Mesenteric fat pad (tissue), 1 donor: ENCODE results near the gene CDHR3. TPM values are rescaled to one million over a fixed set of nuclear protein-coding genes. Genes with fewer than 3 reads are reported as not detected.
"Not testable (repeated sequence)": the region's sequence is repeated elsewhere in the genome, so short reads cannot be mapped to it uniquely, and the experiment has no call there.

ENCODE experiments used
- DNase-seq: peaks from one replicate; pipeline ENCODE4 v3.0.0-alpha.2; 2020; ENCODE audit warnings: low spot score
- long read RNA-seq: library from polyadenylated mRNA; unstranded; transcript quantifications from one replicate; pipeline ENCODE4 v2.0.0, GENCODE V29; 2020
- total RNA-seq: library from RNA; stranded (reverse); fragmentation: NEBNext Ultra II Directional; extraction: Animal tissue kit (Norgen Biotek cat#: 25700); gene quantifications from one replicate; pipeline ENCODE4 v1.2.1, GENCODE V29; 2021
- donor health status: DM: yes; HTN: yes; CAD: no.

CDHR3 gene
- total RNA-seq, result 35.7 TPM
- long read RNA-seq, partial matches to known transcripts, result 7 of 57 reads
- long read RNA-seq, other reads (novel, unspliced or antisense), result 48 of 57 reads

DNA sequence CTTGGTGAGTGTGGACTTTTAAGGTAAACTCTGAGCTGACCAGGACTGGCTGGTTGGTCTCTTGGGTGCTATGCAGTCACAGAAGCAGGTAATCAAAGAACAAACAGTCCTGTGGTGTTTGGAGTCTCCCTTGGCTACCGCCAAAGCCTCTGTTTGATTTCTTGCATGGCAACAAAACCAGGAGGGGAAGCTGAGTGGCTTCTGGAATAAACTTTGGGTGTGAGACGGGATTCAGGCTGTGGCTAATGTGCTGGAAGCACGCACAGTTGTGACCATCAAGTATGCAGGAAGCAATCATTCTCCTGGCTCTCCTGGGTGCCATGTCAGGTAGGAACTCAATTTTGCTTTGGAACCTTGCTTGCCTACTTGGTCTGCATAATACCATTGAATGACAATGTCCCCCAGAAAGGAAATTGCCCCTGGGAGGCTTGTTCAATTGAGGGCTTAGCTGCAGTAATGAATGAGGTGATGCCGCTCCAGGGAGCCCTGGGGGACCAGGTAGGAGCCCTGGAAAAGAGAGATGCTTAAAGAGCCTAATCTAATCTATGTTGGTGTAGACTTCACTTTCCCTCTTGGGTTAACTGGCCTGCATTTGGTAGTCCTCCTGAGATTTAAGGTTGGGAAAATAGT, at the start of gene CDHR3:
TSS of gene CDHR3 (plus strand) at position 227 of the 630 bp plus-strand sequence. CDS start at position 282, 55 bp downstream.
- DNase-seq, result no peak

DNA sequence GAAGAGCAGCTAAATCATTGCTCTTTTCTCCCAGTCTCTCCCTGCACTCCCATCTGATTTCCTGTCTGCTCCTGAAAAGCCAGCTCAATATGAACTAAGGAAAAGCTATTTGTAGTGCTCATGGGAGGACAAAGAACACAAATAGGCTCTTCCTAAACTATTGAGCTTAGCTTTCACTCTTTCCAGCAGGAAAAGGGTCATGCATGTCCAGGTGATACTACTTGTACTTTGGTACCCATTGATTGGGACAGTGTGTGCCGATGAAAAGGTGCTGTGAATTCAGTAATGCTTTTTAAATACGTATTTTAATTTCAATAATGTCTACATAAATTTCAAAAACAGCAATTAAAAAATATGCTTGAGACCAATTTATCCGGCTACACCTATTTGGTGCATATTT, 49.1 kb upstream of the CDHR3 start:
- no peak for DNase-seq

- no peak for DNase-seq
These were observed 46.5 kb upstream of the CDHR3 start for GRCh38 chr7:105916603-105917002.

DNA sequence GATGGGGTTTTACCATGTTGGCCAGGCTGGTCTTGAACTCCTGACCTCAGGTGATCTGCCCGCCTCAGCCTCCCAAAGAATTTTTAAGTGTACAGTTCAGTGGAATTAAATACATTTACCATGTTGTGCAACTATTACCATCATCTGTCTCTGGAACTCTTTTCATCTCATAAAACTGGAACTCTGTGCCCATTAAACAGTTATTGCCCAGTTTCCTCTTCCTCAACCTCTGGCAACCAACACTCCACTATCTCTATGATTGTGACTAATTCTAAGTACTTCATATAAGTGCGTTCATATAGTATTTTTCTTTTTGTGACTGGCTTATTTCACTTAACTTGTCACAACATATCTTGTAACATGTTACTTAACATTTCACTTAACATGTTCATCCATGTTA, 45.4 kb upstream of the CDHR3 start:
- no peak for DNase-seq

- no peak for DNase-seq
These were observed 42.3 kb upstream of the CDHR3 start for GRCh38 chr7:105920766-105921165.

- DNase-seq, result no peak
These were observed 38.1 kb upstream of the CDHR3 start for GRCh38 chr7:105924945-105925344.

DNA sequence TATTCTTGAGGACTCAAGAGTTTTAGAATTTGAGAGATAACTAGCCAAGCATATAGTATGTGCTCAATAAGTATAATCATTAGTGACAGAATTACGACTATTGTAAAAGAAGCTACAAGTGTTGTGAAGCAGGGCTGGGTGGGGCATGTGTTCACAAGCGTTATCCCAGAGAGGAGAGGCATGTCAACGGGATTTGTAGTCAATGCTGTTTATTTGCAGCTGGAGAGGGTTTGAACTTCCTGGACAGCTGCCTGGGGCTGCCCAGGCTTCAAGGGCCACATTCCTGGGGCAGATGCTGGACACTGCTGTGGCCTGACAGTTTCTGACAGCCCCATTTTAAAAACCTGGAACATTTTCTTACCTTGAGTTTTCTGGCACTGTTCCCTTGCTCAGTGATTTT, 36.9 kb upstream of the CDHR3 start:
- DNase-seq, result no peak

DNA sequence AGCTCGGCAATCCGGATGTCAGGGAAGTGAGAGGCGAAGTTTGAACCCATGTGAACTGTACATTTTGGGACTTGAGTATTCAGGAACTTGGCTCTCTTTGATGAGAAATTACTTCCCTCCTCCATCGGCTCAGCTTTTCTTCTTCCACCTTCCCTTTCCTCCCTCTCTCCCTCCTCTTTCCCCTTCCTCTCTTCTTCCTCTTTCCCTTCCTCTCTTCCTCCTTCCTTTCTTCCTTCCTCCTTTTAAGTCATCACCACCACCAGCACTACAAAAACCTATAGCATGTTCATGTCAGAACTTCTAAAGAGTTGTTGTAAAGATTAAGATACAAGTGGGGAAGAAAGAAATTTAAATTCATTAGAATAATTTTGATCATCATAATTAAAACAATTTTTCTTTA, 31.9 kb upstream of the CDHR3 start:
- no peak for DNase-seq

GRCh38 chr7:105932835-105933477, 30.1 kb upstream of the CDHR3 start:
- DNase-seq, result no peak

GRCh38 chr7:105934572-105935185, 28.4 kb upstream of the CDHR3 start:
- no peak for DNase-seq

DNA sequence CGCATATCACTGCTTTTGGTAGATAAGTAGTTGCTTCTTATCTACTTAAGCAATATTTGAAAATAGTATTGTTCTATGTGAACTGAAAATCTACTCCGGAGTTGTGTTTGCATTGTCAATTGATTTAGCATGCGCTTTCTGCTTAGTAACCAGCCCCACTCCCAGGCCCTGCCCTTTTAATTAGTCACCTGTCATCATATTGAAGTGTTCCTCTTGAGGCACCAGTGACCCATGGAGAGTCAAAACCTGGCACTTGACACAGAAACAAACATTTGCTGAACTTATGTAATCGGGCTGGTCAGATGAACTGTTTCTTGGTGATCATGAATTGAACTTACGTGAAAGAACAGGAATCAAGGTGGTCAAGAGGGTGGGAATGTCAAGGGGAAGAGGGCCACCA, 27.8 kb upstream of the CDHR3 start:
- DNase-seq, result no peak

DNA sequence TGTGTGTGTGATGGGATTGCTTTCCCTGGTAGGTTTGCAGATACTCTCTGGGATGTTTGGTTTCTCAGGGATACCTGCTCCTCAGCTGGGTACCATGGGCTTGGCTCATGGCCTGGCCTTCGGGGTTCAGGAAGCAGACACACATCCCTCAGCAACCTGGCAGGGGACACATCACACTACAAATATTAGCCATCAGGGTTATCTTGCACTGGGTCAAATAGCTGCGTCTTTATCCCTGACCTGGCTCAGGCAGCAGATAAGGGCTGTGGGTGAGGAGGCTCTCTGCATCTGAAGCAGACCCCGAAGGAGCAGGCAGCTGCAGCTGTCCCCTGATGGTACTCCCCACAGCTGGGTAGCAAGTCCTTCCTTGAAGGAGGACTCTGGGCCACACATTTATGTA, 25.7 kb upstream of the CDHR3 start:
- DNase-seq, result no peak

DNA sequence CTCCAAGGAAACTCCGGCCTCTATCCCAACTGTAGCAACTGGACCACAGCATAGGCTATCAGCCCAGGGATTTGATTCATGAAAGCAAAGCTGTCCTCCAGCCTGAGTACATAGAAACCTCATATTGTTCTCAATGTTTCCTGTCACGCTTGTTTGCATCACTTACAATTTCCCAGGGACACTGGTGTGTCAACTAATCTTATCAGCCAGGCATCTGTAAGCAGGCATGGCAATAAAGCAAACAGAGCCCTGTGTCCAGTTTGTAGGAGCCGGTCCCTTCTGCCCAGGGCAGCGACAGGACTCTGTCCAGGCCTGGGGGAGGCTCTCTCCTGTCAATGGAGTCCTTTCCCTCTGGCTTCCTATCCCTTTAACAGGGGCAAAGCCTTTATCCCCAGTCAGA, 23.0 kb upstream of the CDHR3 start:
- no peak for DNase-seq

GRCh38 chr7:105941596-105941995, 21.5 kb upstream of the CDHR3 start:
- no peak for DNase-seq

DNA sequence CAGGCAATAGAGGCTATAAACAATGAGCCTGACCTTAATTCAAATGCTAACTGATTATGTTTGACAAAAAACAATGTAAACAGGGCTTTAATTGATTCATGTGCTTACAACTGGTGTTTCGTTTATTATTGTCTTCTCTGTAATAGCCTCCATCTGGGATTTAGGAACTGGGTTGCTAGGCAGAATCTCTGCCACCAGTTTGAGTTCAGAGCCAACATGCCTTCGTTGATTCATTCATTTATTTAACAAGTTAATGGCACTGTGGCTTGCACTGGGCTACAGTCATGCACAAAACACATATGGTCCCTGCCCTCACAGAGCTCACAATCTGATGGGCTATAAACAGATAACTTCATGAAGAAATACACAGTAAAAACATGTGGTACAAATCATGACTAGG, 19.6 kb upstream of the CDHR3 start:
- DNase-seq, result no peak

GRCh38 chr7:105945848-105946247, 17.2 kb upstream of the CDHR3 start:
- DNase-seq, result no peak

DNA sequence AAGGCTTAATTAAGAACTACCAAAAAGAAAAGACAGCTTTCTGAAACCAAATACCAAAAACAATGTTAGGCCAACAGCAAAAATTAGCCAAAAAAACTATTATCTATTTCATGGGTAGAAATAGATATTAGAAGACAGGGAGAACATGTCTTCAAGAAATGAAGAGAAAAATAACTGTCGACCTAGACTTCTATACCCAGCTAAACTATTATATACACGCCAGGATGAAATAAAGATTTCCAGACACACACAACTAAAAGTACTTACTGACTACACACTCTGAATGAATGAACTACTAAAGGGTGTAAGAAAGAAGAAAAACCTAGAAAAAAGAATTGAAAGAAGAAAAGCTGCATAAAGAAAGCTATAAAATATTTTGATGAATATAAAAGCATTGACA, 11.5 kb upstream of the CDHR3 start:
- no peak for DNase-seq

- DNase-seq, result no peak
These were observed 10.0 kb upstream of the CDHR3 start for GRCh38 chr7:105952917-105953595.

GRCh38 chr7:105954711-105955110, 8.4 kb upstream of the CDHR3 start:
- no peak for DNase-seq

GRCh38 chr7:105955651-105956466, 7.2 kb upstream of the CDHR3 start:
- not testable (repeated sequence) for DNase-seq

- DNase-seq, result no peak
These were observed 5.1 kb upstream of the CDHR3 start for GRCh38 chr7:105958012-105958411.
